GM12865 (cell line): Measurements from ENCODE around the gene PPP6R3.

Experiments used
- DNase-seq: peaks from one replicate; pipeline ENCODE4 v3.0.0; 2010; ENCODE audit warnings: low read depth
- H3K4me3 ChIP-seq: 2 replicates; pipeline ENCODE4 v1.5.1; 2011; ENCODE audit warnings: mild to moderate bottlenecking, low read depth, low read length, control low read depth
- TF ChIP-seq, protein P1 (sequence below): IDR thresholded peaks from 2 replicates; pipeline ENCODE4 v1.5.1; 2011; ENCODE audit warnings: low read length, control low read depth, low read depth, inconsistent platforms; ENCODE audit not compliant: insufficient read depth; ENCODE audit errors: missing control alignments

Gene PPP6R3

DNA sequence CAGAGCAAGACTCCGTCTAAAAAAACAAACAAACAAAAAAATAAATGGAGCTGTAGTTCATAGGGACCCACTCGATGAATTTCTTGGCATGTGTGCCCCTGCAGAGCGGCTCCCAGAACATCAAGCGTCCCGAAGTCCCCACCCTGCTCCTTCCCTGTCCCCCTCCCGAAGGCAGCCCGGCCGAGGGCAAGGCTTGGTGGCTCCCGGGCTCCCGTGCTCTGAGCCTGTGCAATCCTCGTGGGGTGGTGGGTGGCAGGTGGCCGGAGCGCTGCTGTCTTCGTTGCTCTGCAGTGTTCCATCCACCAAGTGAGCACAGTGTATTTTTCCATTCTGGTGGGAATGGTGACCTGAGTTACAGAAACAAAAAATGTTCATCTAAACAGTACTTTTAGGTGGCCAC is 190.2 kb downstream of the PPP6R3 start:
- no peak for DNase-seq
- TF ChIP-seq, protein P1, sequence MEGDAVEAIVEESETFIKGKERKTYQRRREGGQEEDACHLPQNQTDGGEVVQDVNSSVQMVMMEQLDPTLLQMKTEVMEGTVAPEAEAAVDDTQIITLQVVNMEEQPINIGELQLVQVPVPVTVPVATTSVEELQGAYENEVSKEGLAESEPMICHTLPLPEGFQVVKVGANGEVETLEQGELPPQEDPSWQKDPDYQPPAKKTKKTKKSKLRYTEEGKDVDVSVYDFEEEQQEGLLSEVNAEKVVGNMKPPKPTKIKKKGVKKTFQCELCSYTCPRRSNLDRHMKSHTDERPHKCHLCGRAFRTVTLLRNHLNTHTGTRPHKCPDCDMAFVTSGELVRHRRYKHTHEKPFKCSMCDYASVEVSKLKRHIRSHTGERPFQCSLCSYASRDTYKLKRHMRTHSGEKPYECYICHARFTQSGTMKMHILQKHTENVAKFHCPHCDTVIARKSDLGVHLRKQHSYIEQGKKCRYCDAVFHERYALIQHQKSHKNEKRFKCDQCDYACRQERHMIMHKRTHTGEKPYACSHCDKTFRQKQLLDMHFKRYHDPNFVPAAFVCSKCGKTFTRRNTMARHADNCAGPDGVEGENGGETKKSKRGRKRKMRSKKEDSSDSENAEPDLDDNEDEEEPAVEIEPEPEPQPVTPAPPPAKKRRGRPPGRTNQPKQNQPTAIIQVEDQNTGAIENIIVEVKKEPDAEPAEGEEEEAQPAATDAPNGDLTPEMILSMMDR = no peak
- H3K4me3 ChIP-seq = no peak overlapping the region

DNA sequence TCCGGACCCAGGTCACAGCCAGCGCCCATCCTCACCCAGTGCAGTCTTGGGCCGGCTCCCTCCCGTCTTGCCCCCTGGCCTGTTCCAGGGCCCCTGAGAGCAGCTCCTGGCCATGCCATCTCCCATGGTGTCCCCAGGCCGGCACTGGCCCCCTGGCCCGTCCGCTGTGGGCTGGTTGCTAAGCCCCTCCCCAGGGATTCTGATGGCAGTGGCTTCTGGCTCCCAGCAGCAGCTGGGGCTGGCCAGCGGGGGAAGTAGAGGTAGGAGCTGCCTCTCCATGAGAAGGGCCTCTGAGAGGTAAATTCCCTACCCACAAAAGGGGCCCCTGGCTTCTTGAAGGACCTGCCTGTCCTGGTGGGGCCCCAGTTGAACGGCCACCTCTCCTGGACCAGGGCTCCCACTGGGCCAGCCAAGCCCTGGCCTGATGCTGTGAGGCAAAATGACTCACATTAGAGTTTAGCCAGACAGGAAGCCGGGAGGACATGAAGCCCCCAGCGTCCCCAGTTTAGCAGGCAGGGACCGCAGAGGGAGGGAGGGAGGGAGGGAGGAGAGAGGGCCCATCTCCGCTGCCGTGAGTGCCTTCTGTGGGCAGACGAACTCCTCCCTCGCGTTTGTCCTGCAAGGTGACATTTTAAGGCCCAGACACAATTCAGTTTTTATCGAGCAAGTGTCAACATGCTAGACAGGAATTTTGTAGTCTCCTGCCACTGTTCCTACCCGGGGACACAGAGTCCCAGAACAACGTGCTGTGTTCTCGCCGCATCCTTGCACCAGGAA is 190.8 kb downstream of the PPP6R3 start:
- no peak overlapping the region for H3K4me3 ChIP-seq
- no peak for DNase-seq
- TF ChIP-seq, protein P1 = no peak

DNA sequence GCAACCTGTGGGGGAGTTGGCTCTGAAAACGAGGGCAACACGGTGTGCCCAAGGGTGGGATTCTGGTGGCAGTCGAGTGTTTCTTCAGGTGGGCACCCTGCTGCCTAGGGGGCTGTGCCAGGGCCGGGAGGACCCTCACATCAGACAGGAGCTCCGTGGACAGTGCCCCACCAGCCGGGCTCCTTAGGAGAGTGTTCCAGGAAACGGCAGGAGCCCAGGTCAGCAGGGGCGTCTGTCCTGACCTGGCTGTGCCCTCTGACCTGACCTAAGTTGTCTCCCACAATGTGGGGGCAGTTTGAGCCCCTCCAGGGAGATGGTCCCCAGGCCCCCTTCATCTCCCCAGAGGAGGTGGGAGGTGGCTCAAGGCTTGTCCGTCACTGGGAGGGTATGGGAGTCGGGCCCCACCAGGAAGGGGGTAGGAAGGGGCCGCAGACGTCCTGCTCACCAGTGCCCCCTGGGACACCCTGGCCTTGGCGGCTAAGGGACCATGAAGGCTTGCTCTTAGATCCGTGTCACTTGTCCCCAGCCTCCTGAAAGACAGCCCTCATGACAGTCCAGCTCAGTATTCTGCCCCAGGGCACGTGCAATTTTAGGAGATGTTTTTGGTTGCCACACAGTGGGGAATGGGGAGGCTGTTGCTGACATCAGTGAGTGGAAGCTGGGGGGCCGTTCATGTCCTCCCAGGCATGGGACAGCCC is 191.6 kb downstream of the PPP6R3 start:
- H3K4me3 ChIP-seq = no peak overlapping the region
- TF ChIP-seq, protein P1 = no peak
- no peak for DNase-seq

DNA sequence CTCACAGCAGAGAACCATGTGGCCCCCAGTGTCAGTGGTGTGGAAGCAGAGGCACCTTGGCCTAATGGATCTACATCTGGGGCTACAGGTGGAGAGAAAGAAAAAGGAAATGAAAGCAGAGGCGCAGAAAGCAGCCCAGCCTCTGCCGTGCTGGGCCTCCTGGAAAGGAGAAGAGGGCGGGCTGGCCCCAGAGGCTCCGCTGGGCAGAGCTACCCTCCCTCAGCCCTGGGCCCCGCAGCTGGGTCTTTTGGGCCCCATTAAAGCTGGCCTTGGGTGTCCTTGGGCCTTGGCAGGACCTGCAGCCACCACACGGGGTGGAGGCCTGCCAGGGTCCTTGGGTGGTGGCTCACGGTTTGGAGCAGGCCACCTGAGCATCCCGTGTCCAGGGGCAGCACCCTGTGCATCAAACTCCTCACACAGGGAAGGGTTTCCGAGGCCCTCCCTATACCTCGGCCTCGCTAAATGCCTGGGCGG is 192.2 kb downstream of the PPP6R3 start:
- H3K4me3 ChIP-seq = no peak overlapping the region
- TF ChIP-seq, protein P1 = no peak
- DNase-seq = no peak

DNA sequence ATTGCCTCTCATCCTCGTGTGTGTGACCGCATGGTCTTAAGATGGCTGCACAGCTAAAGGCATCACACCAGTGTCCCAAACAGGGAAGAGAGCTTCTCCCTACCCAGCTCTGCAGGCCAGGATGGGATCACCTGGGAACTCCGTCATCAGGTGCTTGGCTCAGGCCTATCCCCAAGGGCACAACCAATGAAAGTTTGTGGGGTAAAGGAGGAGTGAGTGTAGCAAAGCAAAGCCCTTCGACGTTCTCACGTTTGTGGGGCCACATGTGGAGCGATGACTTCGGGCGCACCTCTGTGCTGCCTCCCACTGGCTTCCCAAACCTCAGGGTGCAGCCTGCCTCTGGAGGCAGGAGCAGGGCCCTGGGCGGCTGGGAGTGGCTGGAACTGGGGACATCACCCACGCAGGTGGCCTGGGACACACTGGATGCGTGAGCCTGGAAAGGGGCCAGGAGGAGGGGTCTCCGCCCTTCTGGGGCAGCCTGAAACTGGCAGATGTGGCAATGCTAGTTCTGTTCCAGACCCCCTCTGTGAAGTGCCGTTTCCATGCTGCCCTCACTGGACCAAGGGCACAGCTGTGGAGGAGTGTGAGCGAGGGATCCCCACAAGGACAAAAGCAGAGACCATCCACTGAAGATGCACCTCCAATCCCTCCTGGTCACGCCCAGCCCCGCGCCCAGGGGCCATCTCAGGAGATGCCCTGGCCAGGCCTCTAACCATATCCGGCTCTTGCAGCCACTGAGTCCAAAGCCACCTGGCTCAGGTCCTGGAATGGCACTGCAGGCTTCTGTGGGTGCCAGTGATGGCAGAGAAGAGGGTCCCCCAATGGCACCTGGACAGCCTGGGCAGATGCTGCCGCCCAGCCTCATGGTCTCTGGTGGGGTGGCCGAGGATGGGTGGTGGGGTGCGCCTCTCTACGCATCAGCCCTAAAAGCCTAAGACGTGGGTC is 193.2 kb downstream of the PPP6R3 start:
- no peak for DNase-seq
- no peak overlapping the region for H3K4me3 ChIP-seq
- TF ChIP-seq, protein P1 = no peak

DNA sequence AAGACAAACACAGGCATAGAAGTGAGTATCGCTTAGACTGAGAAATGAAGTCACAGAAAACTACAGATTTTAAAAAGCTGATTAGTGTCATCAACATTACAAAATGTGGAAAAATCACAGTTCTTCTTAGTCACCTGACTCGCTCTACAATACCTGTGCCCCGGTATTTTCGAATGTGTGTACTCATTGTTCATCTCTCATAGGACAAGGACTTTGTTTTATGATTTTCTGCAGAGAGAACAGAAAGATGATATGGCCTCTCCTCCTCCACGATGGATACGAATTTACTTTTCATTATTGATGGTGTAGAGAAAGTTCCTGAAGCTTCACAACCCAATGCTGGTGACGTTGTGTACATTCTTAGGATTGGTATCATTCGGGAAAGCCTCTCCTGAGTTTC is 194.4 kb downstream of the PPP6R3 start:
- H3K4me3 ChIP-seq = no peak overlapping the region
- TF ChIP-seq, protein P1 = no peak
- DNase-seq = no peak
